HepG2 (cell line): ENCODE results near the gene CALD1. TPM values are rescaled to one million over a fixed set of nuclear protein-coding genes. Genes with fewer than 3 reads are reported as not detected.

ENCODE experiments used
- CREB1 ChIP-seq, 2 experiments: fragments of 450-650 bp in 1 of 2; IDR thresholded peaks; 2 replicates each; pipeline ENCODE4 v1.6.1; 2016 to 2017; ENCODE audit warnings: control low read depth in 1 of 2, mild to moderate bottlenecking in 1 of 2, missing compliant biosample characterization in 1 of 2, missing genetic modification characterization in 1 of 2
- FOXA1 ChIP-seq, 2 experiments: fragments of 450-650 bp in 1 of 2; sonication (generic) in 1 of 2; formaldehyde crosslinking in 1 of 2; IDR thresholded peaks; 2 replicates each; pipeline versions ENCODE4 v1.4.0 to v1.6.1; 2016 to 2020; ENCODE audit warnings: missing genetic modification reagents in 1 of 2
- FOXM1 ChIP-seq: sonication (generic); formaldehyde crosslinking; IDR thresholded peaks from 2 replicates; pipeline ENCODE4 v1.5.0; 2020; ENCODE audit warnings: missing genetic modification reagents
- GZF1 ChIP-seq: sonication (generic); formaldehyde crosslinking; IDR thresholded peaks from 2 replicates; pipeline ENCODE4 v1.5.1; 2020; ENCODE audit warnings: mild to moderate bottlenecking, missing genetic modification reagents
- NR2F2 ChIP-seq: IDR thresholded peaks from 2 replicates; pipeline ENCODE4 v1.6.1; 2012; ENCODE audit warnings: low read depth, inconsistent platforms, borderline replicate concordance
- PITX1 ChIP-seq: sonication (generic); formaldehyde crosslinking; IDR thresholded peaks from 2 replicates; pipeline ENCODE4 v1.5.1; 2020; ENCODE audit warnings: mild to moderate bottlenecking, missing genetic modification reagents
- POGZ ChIP-seq: sonication (generic); formaldehyde crosslinking; IDR thresholded peaks from 2 replicates; pipeline ENCODE4 v1.4.0; 2020; ENCODE audit warnings: mild to moderate bottlenecking, missing genetic modification reagents
- RARA ChIP-seq: IDR thresholded peaks from 2 replicates; pipeline ENCODE4 v1.6.1; 2016; ENCODE audit warnings: missing genetic modification reagents, missing compliant biosample characterization
- RELA ChIP-seq: sonication (generic); formaldehyde crosslinking; IDR thresholded peaks from 2 replicates; pipeline ENCODE4 v1.4.0; 2020; ENCODE audit warnings: missing genetic modification reagents
- SAFB2 ChIP-seq: sonication (generic); formaldehyde crosslinking; IDR thresholded peaks from 2 replicates; pipeline ENCODE4 v1.5.1; 2020; ENCODE audit warnings: missing genetic modification reagents, low read depth, mild to moderate bottlenecking, borderline replicate concordance
- ZKSCAN5 ChIP-seq: sonication (generic); formaldehyde crosslinking; IDR thresholded peaks from 2 replicates; pipeline ENCODE4 v1.5.1; 2020; ENCODE audit warnings: mild to moderate bottlenecking, missing genetic modification reagents
- ZNF274 ChIP-seq: sonication (generic); formaldehyde crosslinking; IDR thresholded peaks from 2 replicates; pipeline ENCODE4 v1.5.1; 2020; ENCODE audit warnings: mild to moderate bottlenecking, missing genetic modification reagents
- ZNF34 ChIP-seq: sonication (generic); formaldehyde crosslinking; IDR thresholded peaks from 2 replicates; pipeline ENCODE4 v1.4.0; 2020; ENCODE audit warnings: mild to moderate bottlenecking, missing genetic modification reagents, borderline replicate concordance
- polyA plus RNA-seq, 8 experiments: library from polyadenylated mRNA; depleted of rRNA in 3 of 8; stranded (reverse) in 7 of 8; unstranded in 1 of 8; fragments of >200 nt; fragmentation: Illumina TruSeq in 4 of 8; extraction: Trizol in 4 of 8; gene quantifications; 2 replicates each; pipeline versions ENCODE4 v1.2.1 to v1.2.3, GENCODE V29; 2011 to 2016; ENCODE audit warnings: low read depth in 4 of 8, missing spikeins in 1 of 8, mixed read lengths in 1 of 8; ENCODE audit not compliant: insufficient read depth in 1 of 8
- total RNA-seq, 5 experiments: library from RNA; depleted of rRNA; stranded (reverse); fragments of >200 nt; fragmentation: Illumina TruSeq; extraction: Trizol; gene quantifications; 2 replicates each; pipeline ENCODE4 v1.2.3, GENCODE V29; 2016; ENCODE audit warnings: low read depth in 1 of 5
- TF ChIP-seq, protein P1 (sequence below): sonication (generic); formaldehyde crosslinking; IDR thresholded peaks from 2 replicates; pipeline ENCODE4 v1.4.0; 2020; ENCODE audit warnings: mild to moderate bottlenecking, low read depth, missing genetic modification reagents
- TF ChIP-seq, protein P2 (sequence below): sonication (generic); formaldehyde crosslinking; conservative IDR thresholded peaks from 2 replicates; pipeline ENCODE4 v1.8.1; 2023; ENCODE audit warnings: missing genetic modification reagents
- TF ChIP-seq, protein P3 (sequence below): sonication (generic); formaldehyde crosslinking; IDR thresholded peaks from 2 replicates; pipeline ENCODE4 v1.5.0; 2020; ENCODE audit warnings: mild to moderate bottlenecking, missing genetic modification reagents, borderline replicate concordance
- TF ChIP-seq, protein P4 (sequence below): IDR thresholded peaks from 2 replicates; pipeline ENCODE4 v1.6.1; 2016; ENCODE audit warnings: missing biosample characterization, missing genetic modification reagents, low read depth

The CALD1 gene
- total and polyA plus RNA-seq, 2 of the 13 experiments (the other 11 are each of a cell fraction or from before 2014, with no cell fraction given), result 53.0 to 112 TPM

DNA sequence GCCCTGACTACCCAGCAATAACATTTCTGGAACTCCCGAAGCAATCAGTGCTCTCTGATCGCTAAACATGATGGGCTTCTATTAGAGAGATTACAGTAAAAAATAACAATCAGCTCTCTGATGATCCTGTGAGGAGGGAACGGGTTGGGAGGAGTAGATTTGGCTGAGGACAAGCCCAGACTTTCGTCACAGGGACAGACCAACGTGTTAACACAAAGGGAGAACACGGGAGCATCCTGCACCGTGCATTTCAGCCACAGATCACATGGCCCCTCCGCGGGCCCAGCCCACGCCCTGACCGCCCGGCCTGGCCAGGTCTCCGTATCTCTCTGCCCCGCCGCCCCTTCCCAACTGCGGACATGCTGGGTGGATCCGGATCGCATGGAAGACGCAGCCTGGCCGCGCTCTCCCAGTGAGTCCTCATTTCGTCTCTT, 111.8 kb downstream of the CALD1 start (continued):
- no peak for TF ChIP-seq POGZ (CRISPR knock-in tag)
- peak; percentile 28; the same call in 1 of the 2 replicates for TF ChIP-seq SAFB2 (CRISPR knock-in tag)
- peak; percentile 30; the same call in 1 of the 2 replicates for TF ChIP-seq ZNF274 (CRISPR knock-in tag)
- no peak for TF ChIP-seq ZNF34 (CRISPR knock-in tag)
- TF ChIP-seq ZKSCAN5 (CRISPR knock-in tag), result no peak
- TF ChIP-seq CREB1 (IDR thresholded peaks at IDR 0.05), result peak; percentile 54; the same call in 1 of the 2 replicates
- peak; percentile 79 for TF ChIP-seq CREB1 (CRISPR knock-in tag; IDR thresholded peaks at IDR 0.05)
- TF ChIP-seq, protein P1, sequence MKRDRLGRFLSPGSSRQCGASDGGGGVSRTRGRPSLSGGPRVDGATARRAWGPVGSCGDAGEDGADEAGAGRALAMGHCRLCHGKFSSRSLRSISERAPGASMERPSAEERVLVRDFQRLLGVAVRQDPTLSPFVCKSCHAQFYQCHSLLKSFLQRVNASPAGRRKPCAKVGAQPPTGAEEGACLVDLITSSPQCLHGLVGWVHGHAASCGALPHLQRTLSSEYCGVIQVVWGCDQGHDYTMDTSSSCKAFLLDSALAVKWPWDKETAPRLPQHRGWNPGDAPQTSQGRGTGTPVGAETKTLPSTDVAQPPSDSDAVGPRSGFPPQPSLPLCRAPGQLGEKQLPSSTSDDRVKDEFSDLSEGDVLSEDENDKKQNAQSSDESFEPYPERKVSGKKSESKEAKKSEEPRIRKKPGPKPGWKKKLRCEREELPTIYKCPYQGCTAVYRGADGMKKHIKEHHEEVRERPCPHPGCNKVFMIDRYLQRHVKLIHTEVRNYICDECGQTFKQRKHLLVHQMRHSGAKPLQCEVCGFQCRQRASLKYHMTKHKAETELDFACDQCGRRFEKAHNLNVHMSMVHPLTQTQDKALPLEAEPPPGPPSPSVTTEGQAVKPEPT (CRISPR knock-in tag), result peak; percentile 58; the same call in 1 of the 2 replicates
- TF ChIP-seq, protein P2, sequence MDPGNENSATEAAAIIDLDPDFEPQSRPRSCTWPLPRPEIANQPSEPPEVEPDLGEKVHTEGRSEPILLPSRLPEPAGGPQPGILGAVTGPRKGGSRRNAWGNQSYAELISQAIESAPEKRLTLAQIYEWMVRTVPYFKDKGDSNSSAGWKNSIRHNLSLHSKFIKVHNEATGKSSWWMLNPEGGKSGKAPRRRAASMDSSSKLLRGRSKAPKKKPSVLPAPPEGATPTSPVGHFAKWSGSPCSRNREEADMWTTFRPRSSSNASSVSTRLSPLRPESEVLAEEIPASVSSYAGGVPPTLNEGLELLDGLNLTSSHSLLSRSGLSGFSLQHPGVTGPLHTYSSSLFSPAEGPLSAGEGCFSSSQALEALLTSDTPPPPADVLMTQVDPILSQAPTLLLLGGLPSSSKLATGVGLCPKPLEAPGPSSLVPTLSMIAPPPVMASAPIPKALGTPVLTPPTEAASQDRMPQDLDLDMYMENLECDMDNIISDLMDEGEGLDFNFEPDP (CRISPR knock-in tag), result no peak
- TF ChIP-seq RARA, result peak; percentile 47; the same call in 1 of the 2 replicates
- no peak for TF ChIP-seq FOXA1 (IDR thresholded peaks at IDR 0.05)
- no peak for TF ChIP-seq FOXA1 (CRISPR knock-in tag; IDR thresholded peaks at IDR 0.05)
- TF ChIP-seq RELA (CRISPR knock-in tag), result no peak
- TF ChIP-seq, protein P3, sequence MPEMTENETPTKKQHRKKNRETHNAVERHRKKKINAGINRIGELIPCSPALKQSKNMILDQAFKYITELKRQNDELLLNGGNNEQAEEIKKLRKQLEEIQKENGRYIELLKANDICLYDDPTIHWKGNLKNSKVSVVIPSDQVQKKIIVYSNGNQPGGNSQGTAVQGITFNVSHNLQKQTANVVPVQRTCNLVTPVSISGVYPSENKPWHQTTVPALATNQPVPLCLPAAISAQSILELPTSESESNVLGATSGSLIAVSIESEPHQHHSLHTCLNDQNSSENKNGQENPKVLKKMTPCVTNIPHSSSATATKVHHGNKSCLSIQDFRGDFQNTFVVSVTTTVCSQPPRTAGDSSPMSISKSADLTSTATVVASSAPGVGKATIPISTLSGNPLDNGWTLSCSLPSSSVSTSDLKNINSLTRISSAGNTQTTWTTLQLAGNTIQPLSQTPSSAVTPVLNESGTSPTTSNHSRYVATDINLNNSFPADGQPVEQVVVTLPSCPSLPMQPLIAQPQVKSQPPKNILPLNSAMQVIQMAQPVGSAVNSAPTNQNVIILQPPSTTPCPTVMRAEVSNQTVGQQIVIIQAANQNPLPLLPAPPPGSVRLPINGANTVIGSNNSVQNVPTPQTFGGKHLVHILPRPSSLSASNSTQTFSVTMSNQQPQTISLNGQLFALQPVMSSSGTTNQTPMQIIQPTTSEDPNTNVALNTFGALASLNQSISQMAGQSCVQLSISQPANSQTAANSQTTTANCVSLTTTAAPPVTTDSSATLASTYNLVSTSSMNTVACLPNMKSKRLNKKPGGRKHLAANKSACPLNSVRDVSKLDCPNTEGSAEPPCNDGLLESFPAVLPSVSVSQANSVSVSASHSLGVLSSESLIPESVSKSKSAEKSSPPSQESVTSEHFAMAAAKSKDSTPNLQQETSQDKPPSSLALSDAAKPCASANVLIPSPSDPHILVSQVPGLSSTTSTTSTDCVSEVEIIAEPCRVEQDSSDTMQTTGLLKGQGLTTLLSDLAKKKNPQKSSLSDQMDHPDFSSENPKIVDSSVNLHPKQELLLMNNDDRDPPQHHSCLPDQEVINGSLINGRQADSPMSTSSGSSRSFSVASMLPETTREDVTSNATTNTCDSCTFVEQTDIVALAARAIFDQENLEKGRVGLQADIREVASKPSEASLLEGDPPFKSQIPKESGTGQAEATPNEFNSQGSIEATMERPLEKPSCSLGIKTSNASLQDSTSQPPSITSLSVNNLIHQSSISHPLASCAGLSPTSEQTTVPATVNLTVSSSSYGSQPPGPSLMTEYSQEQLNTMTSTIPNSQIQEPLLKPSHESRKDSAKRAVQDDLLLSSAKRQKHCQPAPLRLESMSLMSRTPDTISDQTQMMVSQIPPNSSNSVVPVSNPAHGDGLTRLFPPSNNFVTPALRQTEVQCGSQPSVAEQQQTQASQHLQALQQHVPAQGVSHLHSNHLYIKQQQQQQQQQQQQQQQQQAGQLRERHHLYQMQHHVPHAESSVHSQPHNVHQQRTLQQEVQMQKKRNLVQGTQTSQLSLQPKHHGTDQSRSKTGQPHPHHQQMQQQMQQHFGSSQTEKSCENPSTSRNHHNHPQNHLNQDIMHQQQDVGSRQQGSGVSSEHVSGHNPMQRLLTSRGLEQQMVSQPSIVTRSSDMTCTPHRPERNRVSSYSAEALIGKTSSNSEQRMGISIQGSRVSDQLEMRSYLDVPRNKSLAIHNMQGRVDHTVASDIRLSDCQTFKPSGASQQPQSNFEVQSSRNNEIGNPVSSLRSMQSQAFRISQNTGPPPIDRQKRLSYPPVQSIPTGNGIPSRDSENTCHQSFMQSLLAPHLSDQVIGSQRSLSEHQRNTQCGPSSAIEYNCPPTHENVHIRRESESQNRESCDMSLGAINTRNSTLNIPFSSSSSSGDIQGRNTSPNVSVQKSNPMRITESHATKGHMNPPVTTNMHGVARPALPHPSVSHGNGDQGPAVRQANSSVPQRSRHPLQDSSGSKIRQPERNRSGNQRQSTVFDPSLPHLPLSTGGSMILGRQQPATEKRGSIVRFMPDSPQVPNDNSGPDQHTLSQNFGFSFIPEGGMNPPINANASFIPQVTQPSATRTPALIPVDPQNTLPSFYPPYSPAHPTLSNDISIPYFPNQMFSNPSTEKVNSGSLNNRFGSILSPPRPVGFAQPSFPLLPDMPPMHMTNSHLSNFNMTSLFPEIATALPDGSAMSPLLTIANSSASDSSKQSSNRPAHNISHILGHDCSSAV (CRISPR knock-in tag), result no peak
- no peak for TF ChIP-seq PITX1 (CRISPR knock-in tag)
- TF ChIP-seq FOXM1 (CRISPR knock-in tag), result no peak
- TF ChIP-seq GZF1 (CRISPR knock-in tag), result peak; percentile 100
- TF ChIP-seq, protein P4, sequence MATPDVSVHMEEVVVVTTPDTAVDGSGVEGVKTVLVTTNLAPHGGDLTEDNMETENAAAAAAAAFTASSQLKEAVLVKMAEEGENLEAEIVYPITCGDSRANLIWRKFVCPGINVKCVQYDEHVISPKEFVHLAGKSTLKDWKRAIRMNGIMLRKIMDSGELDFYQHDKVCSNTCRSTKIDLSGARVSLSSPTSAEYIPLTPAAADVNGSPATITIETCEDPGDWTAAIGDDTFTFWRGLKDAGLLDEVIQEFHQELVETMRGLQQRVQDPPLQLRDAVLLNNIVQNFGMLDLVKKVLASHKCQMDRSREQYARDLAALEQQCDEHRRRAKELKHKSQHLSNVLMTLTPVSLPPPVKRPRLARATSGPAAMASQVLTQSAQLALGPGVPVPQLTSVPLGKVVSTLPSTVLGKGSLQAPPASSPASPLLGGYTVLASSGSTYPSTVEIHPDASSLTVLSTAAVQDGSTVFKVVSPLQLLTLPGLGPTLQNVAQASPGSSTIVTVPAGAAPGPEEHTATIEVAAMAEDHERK (CRISPR knock-in tag), result no peak
- no peak for TF ChIP-seq NR2F2
